Measurements from ENCODE around the gene PHACTR3.

DNA sequence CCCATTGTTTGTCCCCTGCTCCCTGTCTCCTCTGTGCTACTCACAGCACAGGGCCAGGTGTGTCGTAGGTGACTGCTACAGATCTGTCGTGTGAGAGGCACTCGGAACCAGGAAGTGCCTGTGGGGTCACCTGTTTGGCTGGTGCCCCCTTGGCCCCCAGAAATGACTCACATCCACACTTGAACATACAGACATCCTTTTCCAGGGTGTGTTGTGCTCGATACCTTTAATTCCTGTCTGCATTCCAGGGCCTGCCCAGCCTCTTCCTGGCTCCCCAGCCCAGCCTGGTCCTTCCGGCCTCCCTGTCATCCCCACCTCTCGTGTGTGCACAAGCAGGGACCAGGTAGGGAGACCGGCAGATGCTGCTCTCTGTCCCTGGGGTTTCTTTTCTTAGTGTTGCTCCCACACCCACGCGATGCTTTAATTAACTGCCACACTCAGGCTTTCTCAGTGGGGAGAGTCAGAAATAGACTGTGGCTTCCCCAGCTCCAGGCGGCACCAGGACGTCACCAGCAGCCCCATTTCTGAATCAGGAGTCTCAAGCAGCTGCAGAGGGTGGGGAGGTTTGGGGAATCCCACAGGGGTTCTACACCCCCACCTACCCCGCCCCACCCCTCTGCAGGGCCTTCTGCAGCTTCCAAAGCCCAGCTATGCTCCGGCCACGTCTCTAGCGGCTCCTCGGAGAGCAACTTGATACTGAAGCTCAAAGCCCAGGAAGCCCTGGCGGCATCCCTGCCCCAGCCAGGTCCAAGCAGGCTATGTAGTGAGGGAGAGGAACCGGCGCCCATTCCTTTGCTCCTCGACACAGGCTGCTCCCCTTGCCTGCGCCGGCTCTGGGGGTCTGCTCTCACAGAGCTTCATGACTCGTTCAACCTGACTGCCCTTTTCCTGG, 226.9 kb downstream of the PHACTR3 start:
- TF ChIP-seq ZBTB7A (IDR thresholded peaks at IDR 0.05; ENCODE audit: low read depth) (no peak), RAD21 (IDR thresholded peaks at IDR 0.05; ENCODE audit: low read depth) (no peak), CEBPB (IDR thresholded peaks at IDR 0.05) (no peak), NFIC (IDR thresholded peaks at IDR 0.05) (no peak), YY1 (IDR thresholded peaks at IDR 0.05; ENCODE audit: low read depth) (no peak)
- TF ChIP-seq, protein P1, sequence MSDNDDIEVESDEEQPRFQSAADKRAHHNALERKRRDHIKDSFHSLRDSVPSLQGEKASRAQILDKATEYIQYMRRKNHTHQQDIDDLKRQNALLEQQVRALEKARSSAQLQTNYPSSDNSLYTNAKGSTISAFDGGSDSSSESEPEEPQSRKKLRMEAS (IDR thresholded peaks at IDR 0.05) = no peak
- TF ChIP-seq, protein P2, sequence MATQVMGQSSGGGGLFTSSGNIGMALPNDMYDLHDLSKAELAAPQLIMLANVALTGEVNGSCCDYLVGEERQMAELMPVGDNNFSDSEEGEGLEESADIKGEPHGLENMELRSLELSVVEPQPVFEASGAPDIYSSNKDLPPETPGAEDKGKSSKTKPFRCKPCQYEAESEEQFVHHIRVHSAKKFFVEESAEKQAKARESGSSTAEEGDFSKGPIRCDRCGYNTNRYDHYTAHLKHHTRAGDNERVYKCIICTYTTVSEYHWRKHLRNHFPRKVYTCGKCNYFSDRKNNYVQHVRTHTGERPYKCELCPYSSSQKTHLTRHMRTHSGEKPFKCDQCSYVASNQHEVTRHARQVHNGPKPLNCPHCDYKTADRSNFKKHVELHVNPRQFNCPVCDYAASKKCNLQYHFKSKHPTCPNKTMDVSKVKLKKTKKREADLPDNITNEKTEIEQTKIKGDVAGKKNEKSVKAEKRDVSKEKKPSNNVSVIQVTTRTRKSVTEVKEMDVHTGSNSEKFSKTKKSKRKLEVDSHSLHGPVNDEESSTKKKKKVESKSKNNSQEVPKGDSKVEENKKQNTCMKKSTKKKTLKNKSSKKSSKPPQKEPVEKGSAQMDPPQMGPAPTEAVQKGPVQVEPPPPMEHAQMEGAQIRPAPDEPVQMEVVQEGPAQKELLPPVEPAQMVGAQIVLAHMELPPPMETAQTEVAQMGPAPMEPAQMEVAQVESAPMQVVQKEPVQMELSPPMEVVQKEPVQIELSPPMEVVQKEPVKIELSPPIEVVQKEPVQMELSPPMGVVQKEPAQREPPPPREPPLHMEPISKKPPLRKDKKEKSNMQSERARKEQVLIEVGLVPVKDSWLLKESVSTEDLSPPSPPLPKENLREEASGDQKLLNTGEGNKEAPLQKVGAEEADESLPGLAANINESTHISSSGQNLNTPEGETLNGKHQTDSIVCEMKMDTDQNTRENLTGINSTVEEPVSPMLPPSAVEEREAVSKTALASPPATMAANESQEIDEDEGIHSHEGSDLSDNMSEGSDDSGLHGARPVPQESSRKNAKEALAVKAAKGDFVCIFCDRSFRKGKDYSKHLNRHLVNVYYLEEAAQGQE (IDR thresholded peaks at IDR 0.05; ENCODE audit: low read depth) = no peak

All from Ishikawa (cell line).